Measurements from ENCODE around the gene CCDC15. TPM values are rescaled to one million over a fixed set of nuclear protein-coding genes. Genes with fewer than 3 reads are reported as not detected.

The CCDC15 gene
- total RNA-seq, 4 donors from 2014 or later = 0.10 to 0.16 TPM; not detected in 2

DNA sequence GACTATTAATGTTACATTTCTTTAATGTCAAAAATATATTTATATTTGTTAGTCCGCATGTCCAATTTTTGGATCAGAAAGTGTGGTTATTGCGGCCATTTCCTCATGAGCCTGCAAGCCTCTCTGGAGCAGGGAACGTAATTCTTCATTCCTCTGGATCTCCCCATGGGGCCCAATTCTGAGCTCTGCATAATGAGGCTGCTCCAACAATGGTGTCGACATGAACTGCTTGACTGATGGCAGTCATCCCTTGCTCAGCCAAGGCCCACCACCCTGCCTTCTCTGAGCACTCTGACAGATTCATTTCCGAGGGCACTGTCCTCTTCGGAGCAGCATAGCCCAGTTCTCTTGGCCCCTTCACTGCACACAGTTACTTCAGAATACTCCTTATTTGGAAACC is 15.0 kb upstream of the CCDC15 start:
- intact Hi-C loops (cut with DNase I; ENCODE audit: low total_unique reads) (no loop called here), in situ Hi-C loops (cut with MboI; ENCODE audit: low sequenced_read_pairs in 4 of 4) (no loop called here)
- ATAC-seq (no peak), DNase-seq (no peak)
- no peaks in the 10 kb centered on the region for H3K4me1 ChIP-seq
- no peak overlapping the region for H3K27ac ChIP-seq
- no peaks in the 10 kb centered on the region for H3K36me3 ChIP-seq
- no peak overlapping the region for H3K4me3 ChIP-seq
- no peak for TF ChIP-seq POLR2A (IDR thresholded peaks at IDR 0.05)
- H3K9me3 ChIP-seq = no peaks in the 10 kb centered on the region
- H3K27me3 ChIP-seq = no peaks in the 10 kb centered on the region

DNA sequence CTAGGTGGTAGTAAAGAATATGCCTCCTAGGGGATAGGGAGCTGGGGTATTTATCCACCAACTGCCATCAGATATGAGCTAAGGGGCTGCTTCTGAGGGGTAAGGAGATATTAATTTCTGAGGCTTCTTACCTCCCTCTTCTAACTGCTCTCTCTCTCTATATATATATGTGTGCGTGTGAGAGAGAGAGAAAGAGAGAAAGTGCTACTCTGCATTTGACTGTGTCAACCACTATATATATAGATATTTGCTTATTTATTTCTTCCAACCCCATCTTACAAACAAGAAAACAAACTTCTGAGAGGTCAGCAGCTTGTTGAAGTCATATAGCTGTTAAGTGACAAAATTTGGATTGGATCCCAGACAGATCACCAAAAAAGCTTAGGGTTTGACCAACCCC is 12.3 kb upstream of the CCDC15 start:
- H3K9me3 ChIP-seq = no peaks in the 10 kb centered on the region
- no peaks in the 10 kb centered on the region for H3K4me1 ChIP-seq
- ATAC-seq (no peak), DNase-seq (no peak)
- H3K27me3 ChIP-seq = no peaks in the 10 kb centered on the region
- in situ Hi-C loops (cut with MboI; ENCODE audit: low sequenced_read_pairs in 4 of 4) (no loop called here), intact Hi-C loops (cut with DNase I; ENCODE audit: low total_unique reads) (no loop called here)
- H3K36me3 ChIP-seq = no peaks in the 10 kb centered on the region
- no peak overlapping the region for H3K4me3 ChIP-seq
- TF ChIP-seq POLR2A (IDR thresholded peaks at IDR 0.05) = no peak
- TF ChIP-seq, protein P1, sequence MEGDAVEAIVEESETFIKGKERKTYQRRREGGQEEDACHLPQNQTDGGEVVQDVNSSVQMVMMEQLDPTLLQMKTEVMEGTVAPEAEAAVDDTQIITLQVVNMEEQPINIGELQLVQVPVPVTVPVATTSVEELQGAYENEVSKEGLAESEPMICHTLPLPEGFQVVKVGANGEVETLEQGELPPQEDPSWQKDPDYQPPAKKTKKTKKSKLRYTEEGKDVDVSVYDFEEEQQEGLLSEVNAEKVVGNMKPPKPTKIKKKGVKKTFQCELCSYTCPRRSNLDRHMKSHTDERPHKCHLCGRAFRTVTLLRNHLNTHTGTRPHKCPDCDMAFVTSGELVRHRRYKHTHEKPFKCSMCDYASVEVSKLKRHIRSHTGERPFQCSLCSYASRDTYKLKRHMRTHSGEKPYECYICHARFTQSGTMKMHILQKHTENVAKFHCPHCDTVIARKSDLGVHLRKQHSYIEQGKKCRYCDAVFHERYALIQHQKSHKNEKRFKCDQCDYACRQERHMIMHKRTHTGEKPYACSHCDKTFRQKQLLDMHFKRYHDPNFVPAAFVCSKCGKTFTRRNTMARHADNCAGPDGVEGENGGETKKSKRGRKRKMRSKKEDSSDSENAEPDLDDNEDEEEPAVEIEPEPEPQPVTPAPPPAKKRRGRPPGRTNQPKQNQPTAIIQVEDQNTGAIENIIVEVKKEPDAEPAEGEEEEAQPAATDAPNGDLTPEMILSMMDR (IDR thresholded peaks at IDR 0.05 in 4 of 5, conservative IDR thresholded peaks at IDR 0.05 in 1 of 5) = no peak
- no peak overlapping the region for H3K27ac ChIP-seq

DNA sequence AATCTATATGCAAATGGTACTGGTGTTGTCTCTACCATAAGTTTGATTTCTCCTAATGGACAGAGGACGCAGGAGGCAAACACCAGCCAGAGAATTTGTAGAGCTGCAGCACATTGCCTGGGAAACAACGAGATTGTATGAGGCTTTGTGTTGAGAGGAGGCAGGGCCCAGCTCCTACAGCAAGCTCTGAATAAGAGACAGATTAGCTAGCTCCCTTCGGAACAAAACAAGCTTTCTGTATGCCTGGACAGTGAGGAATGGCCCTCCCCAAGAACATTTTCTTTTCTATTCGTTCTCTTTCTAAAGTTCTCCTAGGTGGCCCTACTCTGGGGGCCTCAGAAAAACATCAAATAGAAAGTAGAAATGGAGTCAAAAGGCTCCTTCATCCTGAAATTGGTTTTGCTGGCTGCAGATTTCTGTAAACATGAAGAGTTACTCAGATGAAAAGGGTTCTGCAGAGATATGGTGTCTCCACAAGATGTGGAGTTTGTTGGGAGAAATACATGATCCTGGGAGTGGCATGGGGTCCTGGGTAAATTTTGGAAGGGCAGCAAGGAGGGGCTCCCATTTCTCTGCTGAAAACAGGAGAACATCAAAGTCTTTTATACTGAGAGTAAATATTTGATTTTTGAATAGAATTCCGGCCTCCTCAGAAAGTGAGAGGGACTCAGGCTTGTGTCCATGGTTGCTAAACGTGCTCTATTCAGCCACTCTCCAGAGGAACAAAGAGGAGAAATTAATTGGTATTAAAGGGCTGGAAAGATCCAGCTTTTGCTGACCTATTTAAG is 11.3 kb upstream of the CCDC15 start:
- intact Hi-C loops (cut with DNase I; ENCODE audit: low total_unique reads) (no loop called here), in situ Hi-C loops (cut with MboI; ENCODE audit: low sequenced_read_pairs in 4 of 4) (no loop called here)
- no peaks in the 10 kb centered on the region for H3K4me1 ChIP-seq
- ATAC-seq (no peak), DNase-seq (no peak)
- no peaks in the 10 kb centered on the region for H3K9me3 ChIP-seq
- no peak for TF ChIP-seq POLR2A (IDR thresholded peaks at IDR 0.05)
- TF ChIP-seq, protein P1 (IDR thresholded peaks at IDR 0.05 in 4 of 5, conservative IDR thresholded peaks at IDR 0.05 in 1 of 5) = no peak
- no peak overlapping the region for H3K27ac ChIP-seq
- H3K36me3 ChIP-seq = no peaks in the 10 kb centered on the region
- H3K27me3 ChIP-seq = no peaks in the 10 kb centered on the region
- H3K4me3 ChIP-seq = no peak overlapping the region

DNA sequence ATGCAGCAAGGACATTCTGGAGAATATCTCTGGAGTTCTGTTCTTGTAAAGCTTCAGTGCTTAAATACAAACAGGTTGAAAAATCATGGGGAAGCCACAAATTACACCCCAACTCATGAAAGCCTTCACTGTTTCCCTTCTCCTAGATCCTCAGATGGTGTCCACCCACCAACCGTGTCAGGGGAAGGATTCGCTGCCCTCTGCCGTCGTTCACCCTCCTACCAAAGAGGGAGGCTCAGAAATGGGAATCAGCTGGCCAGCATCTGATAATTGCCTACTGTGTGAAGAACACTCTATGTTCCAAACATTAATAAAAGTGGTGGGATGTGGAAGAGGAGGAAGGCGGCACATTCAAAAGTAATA is 10.8 kb upstream of the CCDC15 start:
- intact Hi-C loops (cut with DNase I; ENCODE audit: low total_unique reads) = no loop called here
- Histone ChIP-seq H3K4me3 (no peak overlapping the region), H3K27me3 (no peaks in the 10 kb centered on the region), H3K36me3 (no peaks in the 10 kb centered on the region), H3K4me1 (no peaks in the 10 kb centered on the region), H3K9me3 (no peaks in the 10 kb centered on the region), H3K27ac (no peak overlapping the region)
- no peak for TF ChIP-seq POLR2A (IDR thresholded peaks at IDR 0.05)
- TF ChIP-seq, protein P1 (IDR thresholded peaks at IDR 0.05 in 4 of 5, conservative IDR thresholded peaks at IDR 0.05 in 1 of 5) = no peak
- no peak for ATAC-seq
- no peak for DNase-seq
- in situ Hi-C loops (cut with MboI; ENCODE audit: low sequenced_read_pairs in 4 of 4) = no loop called here

DNA sequence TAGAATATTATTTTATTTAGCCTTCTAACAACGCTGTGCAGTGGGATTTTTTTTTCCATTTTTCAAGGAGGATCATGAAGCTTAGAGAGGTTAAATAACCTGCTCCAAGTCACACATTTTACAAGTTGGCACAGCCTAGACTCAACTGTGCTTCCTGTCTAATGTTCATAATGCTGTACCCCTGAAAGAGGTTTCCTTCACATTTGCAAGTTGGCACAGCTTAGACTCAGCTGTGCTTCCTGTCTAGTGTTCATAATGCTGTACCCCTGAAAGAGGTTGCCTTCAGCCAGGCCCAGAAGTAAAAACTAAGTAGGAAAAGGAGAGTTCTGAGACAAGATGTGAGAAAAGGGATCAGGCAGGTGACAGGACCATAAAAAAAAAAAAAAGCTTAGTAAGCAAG is 10.3 kb upstream of the CCDC15 start:
- H3K4me1 ChIP-seq = no peaks in the 10 kb centered on the region
- intact Hi-C loops (cut with DNase I; ENCODE audit: low total_unique reads) (no loop called here), in situ Hi-C loops (cut with MboI; ENCODE audit: low sequenced_read_pairs in 4 of 4) (no loop called here)
- no peaks in the 10 kb centered on the region for H3K36me3 ChIP-seq
- no peaks in the 10 kb centered on the region for H3K27me3 ChIP-seq
- no peak overlapping the region for H3K4me3 ChIP-seq
- DNase-seq (no peak), ATAC-seq (no peak)
- no peak overlapping the region for H3K27ac ChIP-seq
- TF ChIP-seq, protein P1 (IDR thresholded peaks at IDR 0.05 in 4 of 5, conservative IDR thresholded peaks at IDR 0.05 in 1 of 5) = no peak
- TF ChIP-seq POLR2A (IDR thresholded peaks at IDR 0.05) = no peak
- no peaks in the 10 kb centered on the region for H3K9me3 ChIP-seq
